SK-N-SH treated with all-trans-retinoic acid at 6 μM for 48 hours (cell line): ENCODE measurements around the gene SUN5.

ENCODE experiments used
- ARNTL ChIP-seq: fragments of 450-650 bp; formaldehyde crosslinking; IDR thresholded peaks from 2 replicates; pipeline ENCODE4 v1.5.0; 2020; ENCODE audit warnings: low read depth, mild to moderate bottlenecking, moderate library complexity, borderline replicate concordance
- CSDC2 ChIP-seq: fragments of 250-450 bp; sonication (Bioruptor Pico); IDR thresholded peaks from 2 replicates; pipeline ENCODE4 v1.5.0; 2020; ENCODE audit warnings: mild to moderate bottlenecking, moderate library complexity
- CSRNP3 ChIP-seq: fragments of 250-450 bp; sonication (Bioruptor Pico); IDR thresholded peaks from 2 replicates; pipeline ENCODE4 v1.5.1; 2021; ENCODE audit warnings: mild to moderate bottlenecking, moderate library complexity
- OSR1 ChIP-seq: fragments of 250-450 bp; sonication (Bioruptor Pico); IDR thresholded peaks from 2 replicates; pipeline ENCODE4 v1.8.0; 2022; ENCODE audit warnings: moderate library complexity, mild to moderate bottlenecking, inconsistent platforms
- POU6F1 ChIP-seq: fragments of 250-450 bp; sonication (Bioruptor Pico); IDR thresholded peaks from 2 replicates; pipeline ENCODE4 v1.8.0; 2021; ENCODE audit warnings: low read depth, mild to moderate bottlenecking, moderate library complexity, borderline replicate concordance
- TCF4 ChIP-seq: fragments of 250-450 bp; sonication (Bioruptor Pico); IDR thresholded peaks from 2 replicates; pipeline ENCODE4 v1.8.0; 2021; ENCODE audit warnings: mild to moderate bottlenecking, moderate library complexity, borderline replicate concordance
- TOX ChIP-seq: fragments of 250-450 bp; sonication (Bioruptor Pico); IDR thresholded peaks from 2 replicates; pipeline ENCODE4 v1.8.0; 2021; ENCODE audit warnings: mild to moderate bottlenecking, moderate library complexity, borderline replicate concordance
- ZC3H10 ChIP-seq: fragments of 250-450 bp; sonication (Bioruptor Pico); IDR thresholded peaks from 2 replicates; pipeline ENCODE4 v1.5.1; 2021; ENCODE audit warnings: mild to moderate bottlenecking, moderate library complexity
- ZFP3 ChIP-seq: fragments of 250-450 bp; sonication (Bioruptor Pico); IDR thresholded peaks from 2 replicates; pipeline ENCODE4 v1.5.0; 2020; ENCODE audit warnings: mild to moderate bottlenecking, moderate library complexity
- ZNF8 ChIP-seq: fragments of 450-650 bp; formaldehyde crosslinking; IDR thresholded peaks from 2 replicates; pipeline ENCODE4 v1.5.0; 2020; ENCODE audit warnings: mild to moderate bottlenecking, moderate library complexity
- TF ChIP-seq, protein P1 (sequence below): fragments of 250-450 bp; sonication (Bioruptor Pico); IDR thresholded peaks from 2 replicates; pipeline ENCODE4 v1.5.1; 2020; ENCODE audit warnings: low read depth, mild to moderate bottlenecking, moderate library complexity
- TF ChIP-seq, protein P2 (sequence below): fragments of 250-450 bp; sonication (Bioruptor Pico); IDR thresholded peaks from 2 replicates; pipeline ENCODE4 v1.8.0; 2020; ENCODE audit warnings: mild to moderate bottlenecking, moderate library complexity, borderline replicate concordance

GRCh38 chr20:32969356-32970114 lies 34.7 kb downstream of the SUN5 start:
- TF ChIP-seq CSRNP3 (no peak), ARNTL (CRISPR knock-in tag) (no peak), OSR1 (CRISPR knock-in tag) (no peak), ZFP3 (CRISPR knock-in tag) (no peak), ZC3H10 (CRISPR knock-in tag) (no peak), TOX (no peak), CSDC2 (no peak), ZNF8 (no peak), POU6F1 (CRISPR knock-in tag) (no peak), TCF4 (CRISPR knock-in tag) (no peak)
- TF ChIP-seq, protein P1, sequence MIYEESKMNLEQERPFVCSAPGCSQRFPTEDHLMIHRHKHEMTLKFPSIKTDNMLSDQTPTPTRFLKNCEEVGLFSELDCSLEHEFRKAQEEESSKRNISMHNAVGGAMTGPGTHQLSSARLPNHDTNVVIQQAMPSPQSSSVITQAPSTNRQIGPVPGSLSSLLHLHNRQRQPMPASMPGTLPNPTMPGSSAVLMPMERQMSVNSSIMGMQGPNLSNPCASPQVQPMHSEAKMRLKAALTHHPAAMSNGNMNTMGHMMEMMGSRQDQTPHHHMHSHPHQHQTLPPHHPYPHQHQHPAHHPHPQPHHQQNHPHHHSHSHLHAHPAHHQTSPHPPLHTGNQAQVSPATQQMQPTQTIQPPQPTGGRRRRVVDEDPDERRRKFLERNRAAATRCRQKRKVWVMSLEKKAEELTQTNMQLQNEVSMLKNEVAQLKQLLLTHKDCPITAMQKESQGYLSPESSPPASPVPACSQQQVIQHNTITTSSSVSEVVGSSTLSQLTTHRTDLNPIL, result no peak
- TF ChIP-seq, protein P2, sequence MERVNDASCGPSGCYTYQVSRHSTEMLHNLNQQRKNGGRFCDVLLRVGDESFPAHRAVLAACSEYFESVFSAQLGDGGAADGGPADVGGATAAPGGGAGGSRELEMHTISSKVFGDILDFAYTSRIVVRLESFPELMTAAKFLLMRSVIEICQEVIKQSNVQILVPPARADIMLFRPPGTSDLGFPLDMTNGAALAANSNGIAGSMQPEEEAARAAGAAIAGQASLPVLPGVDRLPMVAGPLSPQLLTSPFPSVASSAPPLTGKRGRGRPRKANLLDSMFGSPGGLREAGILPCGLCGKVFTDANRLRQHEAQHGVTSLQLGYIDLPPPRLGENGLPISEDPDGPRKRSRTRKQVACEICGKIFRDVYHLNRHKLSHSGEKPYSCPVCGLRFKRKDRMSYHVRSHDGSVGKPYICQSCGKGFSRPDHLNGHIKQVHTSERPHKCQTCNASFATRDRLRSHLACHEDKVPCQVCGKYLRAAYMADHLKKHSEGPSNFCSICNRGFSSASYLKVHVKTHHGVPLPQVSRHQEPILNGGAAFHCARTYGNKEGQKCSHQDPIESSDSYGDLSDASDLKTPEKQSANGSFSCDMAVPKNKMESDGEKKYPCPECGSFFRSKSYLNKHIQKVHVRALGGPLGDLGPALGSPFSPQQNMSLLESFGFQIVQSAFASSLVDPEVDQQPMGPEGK (CRISPR knock-in tag), result no peak
